CD4-positive, CD25-positive, alpha-beta regulatory T cell (primary cell): ENCODE measurements around the gene GNPTAB. TPM values are rescaled to one million over a fixed set of nuclear protein-coding genes. Genes with fewer than 3 reads are reported as not detected.

Experiments
- ATAC-seq, 2 donors: fragments of 150-1000 bp; cut with Tn5 transposase; one replicate each; pipeline ENCODE4 v1.10.0; 2021; ENCODE audit warnings: low read depth in 2 of 2, moderate number of reproducible peaks in 2 of 2, moderate library complexity in 1 of 2
- DNase-seq, 3 donors: peaks; one replicate each; pipeline versions ENCODE4 v3.0.0 to v3.0.0-alpha.2; 2012 to 2022; ENCODE audit warnings: mixed read lengths in 1 of 3
- H3K27ac ChIP-seq: one replicate; pipeline ENCODE4 v1.7.0; 2013; ENCODE audit warnings: mild to moderate bottlenecking, low read length; ENCODE audit not compliant: insufficient read depth, poor library complexity, severe bottlenecking
- H3K27me3 ChIP-seq: one replicate; pipeline ENCODE4 v1.7.0; 2013; ENCODE audit warnings: low read length; ENCODE audit not compliant: control insufficient read depth, insufficient read depth
- H3K36me3 ChIP-seq: one replicate; pipeline ENCODE4 v1.7.0; 2013; ENCODE audit warnings: mild to moderate bottlenecking, low read length, moderate library complexity; ENCODE audit not compliant: control insufficient read depth, insufficient read depth
- H3K4me1 ChIP-seq: 2 replicates; pipeline ENCODE4 v1.7.0; 2013; ENCODE audit warnings: mild to moderate bottlenecking, low read length; ENCODE audit not compliant: insufficient read depth, control insufficient read depth, poor library complexity, severe bottlenecking
- H3K4me3 ChIP-seq: one replicate; pipeline ENCODE4 v1.7.0; 2013; ENCODE audit warnings: low read depth, mild to moderate bottlenecking, low read length, moderate library complexity
- H3K9me3 ChIP-seq, 2 experiments: 1 replicate in 1 of 2; 2 replicates in 1 of 2; pipeline ENCODE4 v1.7.0; 2013; ENCODE audit warnings: low read length in 2 of 2, mild to moderate bottlenecking in 1 of 2, moderate library complexity in 1 of 2; ENCODE audit not compliant: control insufficient read depth in 2 of 2
- H3K27ac Mint-ChIP-seq, 3 donors: one replicate each; pipeline ENCODE4 v1.8.0; 2020 to 2022; ENCODE audit warnings: mild to moderate bottlenecking in 3 of 3, mixed read lengths in 3 of 3, moderate library complexity in 2 of 3
- H3K27me3 Mint-ChIP-seq: one replicate; pipeline ENCODE4 v1.8.0; 2022; ENCODE audit warnings: mild to moderate bottlenecking, mixed read lengths
- H3K36me3 Mint-ChIP-seq: one replicate; pipeline ENCODE4 v1.8.0; 2020; ENCODE audit warnings: mixed read lengths
- H3K4me1 Mint-ChIP-seq, 4 donors: one replicate each; pipeline ENCODE4 v1.8.0; 2020 to 2022; ENCODE audit warnings: mixed read lengths in 4 of 4, mild to moderate bottlenecking in 1 of 4
- H3K4me3 Mint-ChIP-seq, 4 donors: one replicate each; pipeline ENCODE4 v1.8.0; 2020 to 2022; ENCODE audit warnings: mild to moderate bottlenecking in 4 of 4, mixed read lengths in 4 of 4, moderate library complexity in 3 of 4
- H3K9me3 Mint-ChIP-seq, 7 donors: one replicate each; pipeline ENCODE4 v1.8.0; 2020 to 2022; ENCODE audit warnings: mixed read lengths in 7 of 7, mild to moderate bottlenecking in 3 of 7, moderate library complexity in 2 of 7
- polyA plus RNA-seq, 4 donors: library from polyadenylated mRNA; unstranded; fragments of 300-500 nt; fragmentation: Illumina TruSeq; gene quantifications; one replicate each; pipeline ENCODE4 v1.2.3, GENCODE V29; 2021
- total RNA-seq: library from RNA; stranded (reverse); gene quantifications from one replicate; pipeline ENCODE4 v1.2.3, GENCODE V29; 2022

Gene GNPTAB
- total and polyA plus RNA-seq, 5 donors from 2014 or later, result 25.8 to 53.6 (median 32.2) TPM

- no peak overlapping the region for H3K27ac ChIP-seq
- Mint-ChIP-seq H3K4me3 (no peak overlapping the region), H3K9me3 (no peaks in the 10 kb centered on the region), H3K27ac (peak overlapping the region in 1 of 3 donors; percentile 20), H3K4me1 (peaks cover 0 to 11% (median 4%) of the 10 kb centered on the region in 4 donors), H3K36me3 (peaks cover 26% of the 10 kb centered on the region), H3K27me3 (no peaks in the 10 kb centered on the region)
- no peak overlapping the region for H3K4me3 ChIP-seq
- DNase-seq (no peak), ATAC-seq (no peak)
- H3K36me3 ChIP-seq, result peaks cover 44% of the 10 kb centered on the region
- no peaks in the 10 kb centered on the region for H3K9me3 ChIP-seq
- H3K4me1 ChIP-seq, result no peaks in the 10 kb centered on the region
- no peaks in the 10 kb centered on the region for H3K27me3 ChIP-seq
These were observed 62.0 kb downstream of the GNPTAB start for GRCh38 chr12:101768781-101769180.

GRCh38 chr12:101767537-101767936 is 63.2 kb downstream of the GNPTAB start:
- Histone ChIP-seq H3K27me3 (no peaks in the 10 kb centered on the region), H3K36me3 (peaks cover 47% of the 10 kb centered on the region), H3K27ac (no peak overlapping the region), H3K9me3 (no peaks in the 10 kb centered on the region), H3K4me3 (no peak overlapping the region), H3K4me1 (no peaks in the 10 kb centered on the region)
- Mint-ChIP-seq H3K9me3 (no peaks in the 10 kb centered on the region), H3K4me1 (peaks cover 0 to 5% (median 0%) of the 10 kb centered on the region in 4 donors), H3K4me3 (no peak overlapping the region), H3K27ac (peak overlapping the region in 1 of 3 donors; percentile 18), H3K36me3 (peaks cover 30% of the 10 kb centered on the region), H3K27me3 (no peaks in the 10 kb centered on the region)
- no peak for DNase-seq
- ATAC-seq, result no peak

GRCh38 chr12:101764051-101764792 is 66.5 kb downstream of the GNPTAB start:
- no peaks in the 10 kb centered on the region for H3K27me3 Mint-ChIP-seq
- Histone ChIP-seq H3K27ac (no peak overlapping the region), H3K4me3 (no peak overlapping the region), H3K27me3 (no peaks in the 10 kb centered on the region), H3K4me1 (no peaks in the 10 kb centered on the region), H3K36me3 (peaks cover 47% of the 10 kb centered on the region), H3K9me3 (no peaks in the 10 kb centered on the region)
- peak overlapping the region in 1 of 3 donors; percentile 27 for H3K27ac Mint-ChIP-seq
- peaks cover 31% of the 10 kb centered on the region for H3K36me3 Mint-ChIP-seq
- no peak overlapping the region for H3K4me3 Mint-ChIP-seq
- no peak for DNase-seq
- peaks cover 0 to 5% (median 0%) of the 10 kb centered on the region in 4 donors for H3K4me1 Mint-ChIP-seq
- no peak for ATAC-seq
- no peaks in the 10 kb centered on the region for H3K9me3 Mint-ChIP-seq

- H3K27ac ChIP-seq, result no peak overlapping the region
- ATAC-seq (no peak), DNase-seq (no peak)
- no peaks in the 10 kb centered on the region for H3K27me3 ChIP-seq
- Mint-ChIP-seq H3K27ac (peak overlapping the region in 1 of 3 donors; percentile 27), H3K4me1 (peaks cover 0 to 3% (median 0%) of the 10 kb centered on the region in 4 donors), H3K27me3 (no peaks in the 10 kb centered on the region), H3K36me3 (peaks cover 31% of the 10 kb centered on the region), H3K4me3 (no peak overlapping the region), H3K9me3 (no peaks in the 10 kb centered on the region)
- H3K4me3 ChIP-seq, result no peak overlapping the region
- H3K4me1 ChIP-seq, result no peaks in the 10 kb centered on the region
- H3K9me3 ChIP-seq, result no peaks in the 10 kb centered on the region
- peaks cover 46% of the 10 kb centered on the region for H3K36me3 ChIP-seq
These were observed 67.4 kb downstream of the GNPTAB start for GRCh38 chr12:101763246-101763931.

GRCh38 chr12:101761781-101762180 is 69.0 kb downstream of the GNPTAB start:
- H3K4me3 ChIP-seq, result no peak overlapping the region
- no peaks in the 10 kb centered on the region for H3K9me3 ChIP-seq
- Mint-ChIP-seq H3K36me3 (peaks cover 32% of the 10 kb centered on the region), H3K4me3 (no peak overlapping the region), H3K27ac (no peak overlapping the region), H3K4me1 (peaks cover 0 to 3% (median 1%) of the 10 kb centered on the region in 4 donors), H3K27me3 (no peaks in the 10 kb centered on the region), H3K9me3 (no peaks in the 10 kb centered on the region)
- DNase-seq (no peak), ATAC-seq (no peak)
- H3K27me3 ChIP-seq, result no peaks in the 10 kb centered on the region
- H3K27ac ChIP-seq, result no peak overlapping the region
- H3K4me1 ChIP-seq, result no peaks in the 10 kb centered on the region
- peaks cover 44% of the 10 kb centered on the region for H3K36me3 ChIP-seq

GRCh38 chr12:101761350-101761749 is 69.4 kb downstream of the GNPTAB start:
- H3K36me3 Mint-ChIP-seq, result peaks cover 33% of the 10 kb centered on the region
- peaks cover 48% of the 10 kb centered on the region for H3K36me3 ChIP-seq

GRCh38 chr12:101759396-101760047 is 71.2 kb downstream of the GNPTAB start:
- Histone ChIP-seq H3K4me3 (no peak overlapping the region), H3K27ac (no peak overlapping the region), H3K4me1 (no peaks in the 10 kb centered on the region), H3K36me3 (peaks cover 43% of the 10 kb centered on the region), H3K9me3 (no peaks in the 10 kb centered on the region), H3K27me3 (no peaks in the 10 kb centered on the region)
- Mint-ChIP-seq H3K4me3 (no peak overlapping the region), H3K36me3 (peaks cover 45% of the 10 kb centered on the region), H3K27me3 (no peaks in the 10 kb centered on the region), H3K9me3 (no peaks in the 10 kb centered on the region), H3K27ac (peak overlapping the region in 1 of 3 donors; percentile 52), H3K4me1 (peaks cover 0 to 4% (median 2%) of the 10 kb centered on the region in 4 donors)
- peak in 2 of 3 donors; percentile 31 to 36 for DNase-seq
- no peak for ATAC-seq

More at GRCh38 chr12:101761350-101761749, 69.4 kb downstream of the GNPTAB start:
- DNase-seq, result no peak
- H3K27me3 ChIP-seq, result no peaks in the 10 kb centered on the region
- H3K27ac ChIP-seq, result no peak overlapping the region
- no peak overlapping the region for H3K4me3 ChIP-seq
- Mint-ChIP-seq H3K4me3 (no peak overlapping the region), H3K9me3 (no peaks in the 10 kb centered on the region), H3K4me1 (peaks cover 0 to 4% (median 2%) of the 10 kb centered on the region in 4 donors), H3K27me3 (no peaks in the 10 kb centered on the region), H3K27ac (no peak overlapping the region)
- ATAC-seq, result no peak
- no peaks in the 10 kb centered on the region for H3K4me1 ChIP-seq
- H3K9me3 ChIP-seq, result no peaks in the 10 kb centered on the region
